HG03558 (cell line): ENCODE data around the gene GJB2.
"Not testable (repeated sequence)": the region's sequence is repeated elsewhere in the genome, so short reads cannot be mapped to it uniquely, and the experiment has no call there.

ENCODE experiments used
- ATAC-seq: cut with Tn5 transposase; IDR thresholded peaks from one replicate; pipeline ENCODE4 v1.9.1; 2021; ENCODE audit warnings: moderate number of reproducible peaks; ENCODE audit not compliant: unreplicated experiment; ENCODE audit errors: extremely low read depth

Gene GJB2

GRCh38 chr13:20171364-20171763 is 21.4 kb downstream of the GJB2 start:
- no peak for ATAC-seq

DNA sequence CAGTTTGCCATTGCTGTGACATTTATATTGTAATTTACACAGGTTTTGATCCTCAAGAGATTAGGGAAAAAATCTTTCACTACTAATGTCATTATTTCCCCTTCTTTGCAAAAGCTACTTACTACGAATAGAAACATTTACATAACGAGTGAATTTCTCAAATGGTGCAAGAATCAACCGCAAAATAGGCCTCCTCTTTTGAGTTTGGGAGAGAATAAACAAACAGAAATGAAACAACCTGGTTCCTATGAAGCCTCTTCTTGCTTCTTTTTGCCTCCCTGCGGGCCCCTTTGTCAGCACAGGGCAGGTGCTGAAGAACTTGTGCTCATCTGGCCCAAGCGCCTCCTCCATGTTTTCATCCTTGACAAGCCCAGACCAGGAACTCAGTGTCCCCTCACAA is 21.8 kb downstream of the GJB2 start:
- ATAC-seq = no peak

DNA sequence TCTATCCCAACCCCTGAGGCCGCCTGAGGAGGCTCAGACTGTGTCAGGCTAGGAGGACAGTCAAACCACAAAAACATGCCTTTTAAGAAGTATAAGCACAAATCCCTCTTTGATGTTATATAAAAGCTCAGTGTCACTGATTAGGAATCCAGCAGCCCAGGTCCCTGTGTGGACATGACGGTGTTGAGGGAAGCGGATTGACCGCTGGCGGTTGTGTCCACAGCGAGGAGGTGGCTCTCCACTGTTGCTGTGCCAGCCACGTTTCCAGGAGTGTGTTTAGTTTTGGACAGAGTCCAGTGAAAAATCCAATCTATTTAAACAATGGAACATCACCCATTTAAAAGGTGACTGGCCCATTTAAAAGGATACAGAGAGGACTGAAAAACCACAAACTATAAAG is 24.3 kb downstream of the GJB2 start:
- no peak for ATAC-seq

GRCh38 chr13:20165417-20166257 is 27.1 kb downstream of the GJB2 start:
- ATAC-seq = no peak

- ATAC-seq = no peak
Observed at GRCh38 chr13:20161951-20162300, 30.8 kb downstream of the GJB2 start.

GRCh38 chr13:20161275-20161950 is 31.3 kb downstream of the GJB2 start:
- ATAC-seq = peak; percentile 45

- ATAC-seq = peak; percentile 26
Observed at GRCh38 chr13:20160306-20161274, 32.1 kb downstream of the GJB2 start, which contains the start of gene GJA3. Gene GJA3, minus strand, starts transcription at chr13:20161052. Its CDS starts 17,764 bp downstream, at chr13:20143288.

- no peak for ATAC-seq
Observed at GRCh38 chr13:20159646-20160305, 33.0 kb downstream of the GJB2 start.

DNA sequence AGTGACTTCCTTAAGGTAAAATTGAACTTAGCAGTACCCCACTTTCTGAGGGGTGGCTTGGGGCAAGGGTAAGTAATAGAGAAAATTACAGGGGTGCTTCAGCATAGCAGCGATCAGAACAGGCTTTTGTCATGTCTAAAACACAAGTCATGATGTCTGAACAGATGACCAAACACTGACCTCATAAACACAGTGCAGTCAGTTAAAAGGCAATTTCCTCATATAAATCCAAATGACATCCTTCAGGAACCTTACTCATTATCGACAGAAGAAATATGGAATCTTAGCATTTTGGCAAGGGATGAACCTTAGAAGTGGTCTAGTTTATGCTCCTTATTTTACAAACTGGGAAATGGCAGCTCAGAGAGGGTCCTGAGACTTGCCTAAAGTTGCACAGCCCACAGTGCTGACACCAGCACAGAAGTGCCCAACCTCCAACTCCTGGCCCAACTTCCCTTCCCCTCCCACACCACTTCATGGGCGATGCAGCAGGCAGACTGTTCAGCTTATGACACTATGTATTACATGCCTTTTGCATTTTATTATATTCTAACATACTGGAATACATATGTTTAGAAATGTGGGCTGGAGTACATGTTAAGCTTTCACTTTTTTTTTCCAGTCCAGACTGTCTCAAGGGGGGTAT is 35.5 kb downstream of the GJB2 start:
- no peak for ATAC-seq

DNA sequence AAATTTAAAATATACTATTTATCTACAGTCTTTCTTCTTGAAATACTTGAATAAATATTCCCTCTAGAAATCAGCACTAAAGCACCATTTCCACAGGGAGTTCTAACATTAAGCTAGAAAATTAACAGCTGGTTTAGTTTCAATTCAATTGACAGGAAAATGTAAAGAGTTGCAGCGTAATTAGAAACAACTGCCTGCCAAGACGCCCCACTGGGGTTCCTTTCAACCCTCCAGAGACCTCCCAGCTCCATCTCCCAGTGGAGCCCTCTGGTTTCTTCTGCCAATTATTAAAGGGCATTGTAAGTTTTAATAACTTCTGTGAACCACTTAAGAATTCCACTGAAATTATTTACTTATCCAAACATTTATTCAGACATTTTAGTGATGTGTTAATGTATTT is 36.0 kb downstream of the GJB2 start:
- no peak for ATAC-seq

DNA sequence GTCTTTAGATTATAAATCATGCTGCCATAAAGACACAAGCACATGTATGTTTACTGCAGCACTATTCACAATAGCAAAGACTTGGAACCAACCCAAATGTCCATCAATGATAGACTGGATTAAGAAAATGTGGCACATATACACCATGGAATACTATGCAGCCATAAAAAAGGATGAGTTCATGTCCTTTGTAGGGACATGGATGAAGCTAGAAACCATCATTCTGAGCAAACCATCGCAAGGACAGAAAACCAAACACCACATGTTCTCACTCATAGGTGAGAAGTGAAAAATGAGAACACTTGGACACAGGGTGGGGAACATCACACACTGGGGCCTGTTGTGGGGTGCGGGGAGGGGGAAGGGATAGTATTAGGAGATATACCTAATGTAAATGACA is 39.4 kb downstream of the GJB2 start:
- ATAC-seq = not testable (repeated sequence)

GRCh38 chr13:20151612-20152011 is 41.1 kb downstream of the GJB2 start:
- no peak for ATAC-seq

DNA sequence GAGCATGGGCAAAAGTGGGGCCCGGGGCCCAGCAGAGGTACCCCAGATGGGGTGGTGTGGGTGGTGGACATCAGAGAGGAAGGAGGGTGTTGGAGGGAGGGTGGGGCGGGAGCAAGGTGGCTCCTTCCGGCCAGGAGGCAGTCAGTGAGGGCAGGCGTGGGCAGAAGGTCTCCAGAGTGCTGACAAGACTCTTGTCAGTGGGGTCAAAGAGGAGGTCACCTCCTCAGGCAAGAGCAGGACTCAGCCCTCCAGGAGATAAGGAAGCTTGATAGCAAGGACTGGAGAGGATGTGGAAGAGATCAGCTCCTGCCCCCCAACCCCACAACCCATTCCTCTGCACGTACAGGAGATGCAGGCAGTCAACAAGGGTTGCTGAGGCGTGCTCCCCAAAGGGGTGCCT is 41.7 kb downstream of the GJB2 start:
- ATAC-seq = no peak

GRCh38 chr13:20150561-20150960 is 42.2 kb downstream of the GJB2 start:
- no peak for ATAC-seq

- no peak for ATAC-seq
Observed at GRCh38 chr13:20149762-20150161, 43.0 kb downstream of the GJB2 start.

DNA sequence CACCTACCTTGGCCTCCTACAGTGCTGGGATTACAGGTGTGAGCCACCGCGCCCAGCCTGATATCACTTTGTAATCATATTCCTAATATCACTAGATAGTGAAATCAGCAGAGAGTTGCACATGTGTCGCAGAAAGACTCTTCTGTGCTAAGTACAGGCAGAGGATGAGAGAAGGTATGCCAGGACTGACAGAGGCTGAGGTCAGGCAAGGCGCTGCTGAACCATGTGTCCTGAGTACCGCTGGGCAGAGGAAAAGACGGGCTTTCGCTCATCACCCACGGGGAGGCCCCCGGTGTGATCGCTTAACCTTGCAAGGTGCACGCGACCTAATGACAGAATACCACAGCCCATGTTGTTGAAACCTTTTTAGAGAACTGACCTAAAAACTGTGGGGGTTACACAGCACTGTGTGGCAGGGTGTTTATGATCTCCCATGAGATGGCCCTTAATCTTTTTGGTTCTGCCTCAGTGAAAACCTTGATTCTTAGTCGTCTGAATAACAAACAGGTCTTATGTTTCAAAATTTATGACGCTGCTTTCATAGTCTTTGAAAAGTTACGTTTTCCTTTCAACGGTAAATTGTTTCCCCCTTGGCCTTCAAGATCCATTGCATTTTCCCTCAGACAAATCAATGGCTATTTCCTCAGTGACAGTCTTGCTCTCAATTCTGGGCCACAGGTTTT is 44.1 kb downstream of the GJB2 start:
- no peak for ATAC-seq

GRCh38 chr13:20146381-20146780 is 46.4 kb downstream of the GJB2 start:
- ATAC-seq = no peak

DNA sequence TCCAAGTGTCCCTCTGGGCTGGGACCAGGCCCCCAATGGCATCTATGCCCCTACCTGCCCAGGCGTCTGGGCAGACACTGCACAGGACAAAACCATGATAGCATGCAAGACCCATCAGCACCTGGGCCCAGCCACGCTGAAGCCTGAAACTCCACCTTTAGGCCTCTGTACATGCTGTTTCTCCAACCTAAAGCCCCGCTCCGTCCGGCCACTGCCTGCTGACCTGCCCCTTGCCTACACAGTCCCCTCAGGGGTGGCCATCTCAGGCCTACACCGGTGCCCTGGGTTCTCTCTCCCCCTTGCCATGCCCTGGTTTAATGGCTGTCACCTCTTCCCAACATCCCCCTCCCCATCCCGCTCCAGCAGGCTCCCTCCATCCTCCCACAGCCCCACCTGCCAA is 47.2 kb downstream of the GJB2 start:
- no peak for ATAC-seq
